Progenitor cell of endocrine pancreas (in vitro differentiated cells): Measurements from ENCODE around the gene STARD9. TPM values are rescaled to one million over a fixed set of nuclear protein-coding genes. Genes with fewer than 3 reads are reported as not detected.

ENCODE experiments used
- DNase-seq: peaks from one replicate; pipeline ENCODE4 v3.0.0; 2021; ENCODE audit warnings: low spot score; ENCODE audit not compliant: unreplicated experiment
- H3K27ac Mint-ChIP-seq: 2 replicates; pipeline ENCODE4 v1.8.0; 2021; ENCODE audit warnings: mild to moderate bottlenecking, moderate library complexity, mixed read lengths
- H3K27me3 Mint-ChIP-seq: 2 replicates; pipeline ENCODE4 v1.8.0; 2021; ENCODE audit warnings: mixed read lengths
- H3K36me3 Mint-ChIP-seq: 2 replicates; pipeline ENCODE4 v1.8.0; 2022; ENCODE audit warnings: mixed read lengths; ENCODE audit not compliant: insufficient read depth
- H3K4me1 Mint-ChIP-seq: 2 replicates; pipeline ENCODE4 v1.8.0; 2021; ENCODE audit warnings: low read depth, mixed read lengths
- H3K4me3 Mint-ChIP-seq: 2 replicates; pipeline ENCODE4 v1.8.0; 2021; ENCODE audit warnings: low read depth, mild to moderate bottlenecking, moderate library complexity, mixed read lengths
- H3K9me3 Mint-ChIP-seq: 2 replicates; pipeline ENCODE4 v1.8.0; 2021; ENCODE audit warnings: low read depth, mixed read lengths
- CTCF ChIP-seq: fragments of 200-600 bp; sonication (generic); IDR thresholded peaks from one replicate; pipeline ENCODE4 v1.5.0; 2021; ENCODE audit warnings: antibody characterized with exemption, mild to moderate bottlenecking; ENCODE audit not compliant: unreplicated experiment
- total RNA-seq: library from RNA; stranded (reverse); gene quantifications from 2 replicates; pipeline ENCODE4 v1.2.1, GENCODE V29; 2021

The STARD9 gene
- total RNA-seq, 1 donor from 2014 or later = 1.8 TPM

- Mint-ChIP-seq H3K27ac (no peak overlapping the region), H3K9me3 (peaks cover 4% of the 10 kb centered on the region), H3K4me1 (peaks cover 2% of the 10 kb centered on the region), H3K27me3 (no peaks in the 10 kb centered on the region), H3K36me3 (no peaks in the 10 kb centered on the region), H3K4me3 (no peak overlapping the region)
- DNase-seq = no peak
- TF ChIP-seq CTCF = no peak
These were observed 27.1 kb downstream of the STARD9 start for GRCh38 chr15:42602501-42602900.

- TF ChIP-seq CTCF = no peak
- no peak overlapping the region for H3K4me3 Mint-ChIP-seq
- H3K27me3 Mint-ChIP-seq = peaks cover 3% of the 10 kb centered on the region
- H3K27ac Mint-ChIP-seq = no peak overlapping the region
- peaks cover 4% of the 10 kb centered on the region for H3K9me3 Mint-ChIP-seq
- no peak for DNase-seq
- peaks cover 2% of the 10 kb centered on the region for H3K4me1 Mint-ChIP-seq
- H3K36me3 Mint-ChIP-seq = no peaks in the 10 kb centered on the region
These were observed 28.6 kb downstream of the STARD9 start for GRCh38 chr15:42603978-42604377.

- Mint-ChIP-seq H3K4me3 (no peak overlapping the region), H3K4me1 (peaks cover 2% of the 10 kb centered on the region), H3K9me3 (peaks cover 4% of the 10 kb centered on the region), H3K27ac (no peak overlapping the region), H3K36me3 (no peaks in the 10 kb centered on the region), H3K27me3 (peaks cover 3% of the 10 kb centered on the region)
- DNase-seq = no peak
- no peak for TF ChIP-seq CTCF
These were observed 29.7 kb downstream of the STARD9 start for GRCh38 chr15:42604894-42605744.

GRCh38 chr15:42605796-42606195 is 30.4 kb downstream of the STARD9 start:
- TF ChIP-seq CTCF = no peak
- H3K36me3 Mint-ChIP-seq = no peaks in the 10 kb centered on the region
- H3K27me3 Mint-ChIP-seq = peaks cover 3% of the 10 kb centered on the region
- no peak overlapping the region for H3K27ac Mint-ChIP-seq
- H3K9me3 Mint-ChIP-seq = peaks cover 4% of the 10 kb centered on the region
- H3K4me3 Mint-ChIP-seq = no peak overlapping the region
- DNase-seq = no peak
- H3K4me1 Mint-ChIP-seq = peaks cover 2% of the 10 kb centered on the region

- no peaks in the 10 kb centered on the region for H3K36me3 Mint-ChIP-seq
- TF ChIP-seq CTCF = no peak
- H3K27me3 Mint-ChIP-seq = peaks cover 3% of the 10 kb centered on the region
- no peak overlapping the region for H3K4me3 Mint-ChIP-seq
- H3K9me3 Mint-ChIP-seq = no peaks in the 10 kb centered on the region
- peaks cover 4% of the 10 kb centered on the region for H3K4me1 Mint-ChIP-seq
- no peak overlapping the region for H3K27ac Mint-ChIP-seq
- no peak for DNase-seq
These were observed 32.7 kb downstream of the STARD9 start for GRCh38 chr15:42608110-42608531.
